HEK293T (cell line): ENCODE results near the gene YPEL1.

Experiments used
- CTCF ChIA-PET: fragments of 350-600 bp; formaldehyde crosslinking; extraction: SDS; loops from one replicate; lab custom pipeline; 2021; ENCODE audit warnings: antibody characterized with exemption, inconsistent platforms; lab: Yijun Ruan, JAX
- POLR2A ChIA-PET: fragments of 350-600 bp; formaldehyde crosslinking; extraction: SDS; loops from one replicate; lab custom pipeline; 2020; ENCODE audit warnings: antibody characterized with exemption, inconsistent platforms; lab: Yijun Ruan, JAX
- DNase-seq: peaks from one replicate; pipeline ENCODE4 v3.0.0; 2012; ENCODE audit warnings: mixed read lengths; ENCODE audit errors: extremely low spot score
- ARNT ChIP-seq: fragments of 450-650 bp; IDR thresholded peaks from 2 replicates; pipeline ENCODE4 v1.6.1; 2017; ENCODE audit warnings: mild to moderate bottlenecking
- BHLHE40 ChIP-seq: fragments of 450-650 bp; IDR thresholded peaks from 2 replicates; pipeline ENCODE4 v1.6.1; 2016; ENCODE audit warnings: mild to moderate bottlenecking, moderate library complexity, borderline replicate concordance
- CTBP1 ChIP-seq: fragments of 450-650 bp; IDR thresholded peaks from 2 replicates; pipeline ENCODE4 v1.6.1; 2016; ENCODE audit warnings: borderline replicate concordance
- ELF4 ChIP-seq: fragments of 450-650 bp; IDR thresholded peaks from 2 replicates; pipeline ENCODE4 v1.6.1; 2017; ENCODE audit warnings: antibody characterized with exemption
- FOXA1 ChIP-seq: fragments of 450-650 bp; IDR thresholded peaks from 2 replicates; pipeline ENCODE4 v1.6.1; 2016; ENCODE audit warnings: mild to moderate bottlenecking
- FOXK2 ChIP-seq: fragments of 450-650 bp; IDR thresholded peaks from 2 replicates; pipeline ENCODE4 v1.6.1; 2016; ENCODE audit warnings: mild to moderate bottlenecking
- FOXM1 ChIP-seq: fragments of 450-650 bp; IDR thresholded peaks from 2 replicates; pipeline ENCODE4 v1.6.1; 2017; ENCODE audit warnings: mild to moderate bottlenecking, borderline replicate concordance
- HDGF ChIP-seq: fragments of 450-650 bp; IDR thresholded peaks from 2 replicates; pipeline ENCODE4 v1.6.1; 2017; ENCODE audit warnings: antibody characterized with exemption, borderline replicate concordance
- L3MBTL2 ChIP-seq: fragments of 450-650 bp; conservative IDR thresholded peaks from 2 replicates; pipeline ENCODE4 v1.6.1; 2016; ENCODE audit warnings: mild to moderate bottlenecking
- LEF1 ChIP-seq: fragments of 450-650 bp; IDR thresholded peaks from 2 replicates; pipeline ENCODE4 v1.6.1; 2017; ENCODE audit warnings: mild to moderate bottlenecking, borderline replicate concordance
- NFRKB ChIP-seq: fragments of 450-650 bp; IDR thresholded peaks from 2 replicates; pipeline ENCODE4 v1.6.1; 2016; ENCODE audit warnings: mild to moderate bottlenecking, moderate library complexity
- SP1 ChIP-seq: fragments of 450-650 bp; IDR thresholded peaks from 2 replicates; pipeline ENCODE4 v1.6.1; 2017
- SUZ12 ChIP-seq: fragments of 450-650 bp; IDR thresholded peaks from 2 replicates; pipeline ENCODE4 v1.6.1; 2016; ENCODE audit warnings: mild to moderate bottlenecking
- TARDBP ChIP-seq: fragments of 450-650 bp; IDR thresholded peaks from 2 replicates; pipeline ENCODE4 v1.6.1; 2016
- ZNF384 ChIP-seq: fragments of 450-650 bp; IDR thresholded peaks from 2 replicates; pipeline ENCODE4 v1.6.1; 2016
- TF ChIP-seq, protein P1 (sequence below): fragments of 450-650 bp; IDR thresholded peaks from 2 replicates; pipeline ENCODE4 v1.6.1; 2016

Gene YPEL1

DNA sequence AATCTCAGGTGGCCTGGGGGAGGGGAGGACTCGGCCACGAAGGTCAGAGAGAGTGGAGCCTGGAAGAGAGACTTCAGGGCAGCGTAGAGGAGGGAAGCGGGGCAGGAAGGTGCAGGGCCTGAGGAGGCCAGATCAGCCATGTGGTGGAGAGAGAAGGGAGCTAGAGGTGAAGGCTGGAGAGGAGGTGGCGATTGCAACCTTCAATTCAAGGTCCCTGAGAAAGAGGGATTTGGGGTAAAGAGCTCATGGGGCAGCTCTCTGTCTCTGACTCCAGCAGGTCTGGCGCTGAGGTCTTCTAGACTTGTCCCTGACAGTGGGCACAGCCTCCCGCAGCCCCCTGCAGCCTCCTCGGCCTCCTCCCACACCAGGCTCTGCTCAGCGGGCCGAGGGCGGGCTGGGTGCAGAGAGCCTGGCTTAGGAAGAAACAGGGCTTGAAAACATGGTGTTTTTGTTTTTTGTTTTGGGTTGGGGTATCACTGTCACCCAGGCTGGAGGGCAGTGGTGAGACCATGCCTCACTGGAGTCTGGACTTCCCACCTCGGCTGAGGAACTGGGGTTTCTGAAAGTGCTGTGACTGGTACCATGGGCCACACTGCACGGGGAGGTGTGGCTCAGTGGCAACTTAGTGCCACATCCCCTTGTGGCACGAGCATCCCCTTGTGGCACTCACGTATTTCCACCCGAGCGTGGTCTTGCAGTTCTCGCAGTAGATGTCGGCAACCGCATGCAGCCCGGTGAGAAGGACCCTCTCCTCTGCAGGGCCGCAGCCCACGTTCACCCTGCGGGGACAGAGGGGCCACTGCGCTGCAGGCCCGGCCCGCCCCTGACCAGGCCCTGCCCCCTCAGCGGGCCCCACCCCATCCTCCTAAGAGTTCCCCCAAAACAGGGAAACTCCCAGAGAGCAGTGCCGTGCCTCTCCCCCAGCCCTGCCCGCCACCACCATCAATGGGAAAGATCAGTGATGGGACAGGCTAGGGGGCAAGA, 32.6 kb downstream of the YPEL1 start:
- TF ChIP-seq L3MBTL2 (no peak), HDGF (no peak), LEF1 (no peak), NFRKB (no peak), TARDBP (no peak), ZNF384 (no peak), CTBP1 (no peak), ELF4 (no peak), SUZ12 (no peak), ARNT (no peak), FOXK2 (no peak), SP1 (no peak), BHLHE40 (no peak)
- TF ChIP-seq, protein P1, sequence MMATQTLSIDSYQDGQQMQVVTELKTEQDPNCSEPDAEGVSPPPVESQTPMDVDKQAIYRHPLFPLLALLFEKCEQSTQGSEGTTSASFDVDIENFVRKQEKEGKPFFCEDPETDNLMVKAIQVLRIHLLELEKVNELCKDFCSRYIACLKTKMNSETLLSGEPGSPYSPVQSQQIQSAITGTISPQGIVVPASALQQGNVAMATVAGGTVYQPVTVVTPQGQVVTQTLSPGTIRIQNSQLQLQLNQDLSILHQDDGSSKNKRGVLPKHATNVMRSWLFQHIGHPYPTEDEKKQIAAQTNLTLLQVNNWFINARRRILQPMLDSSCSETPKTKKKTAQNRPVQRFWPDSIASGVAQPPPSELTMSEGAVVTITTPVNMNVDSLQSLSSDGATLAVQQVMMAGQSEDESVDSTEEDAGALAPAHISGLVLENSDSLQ, result no peak
- DNase-seq, result no peak
- POLR2A ChIA-PET, result no interaction called here
- CTCF ChIA-PET, result no interaction called here

DNA sequence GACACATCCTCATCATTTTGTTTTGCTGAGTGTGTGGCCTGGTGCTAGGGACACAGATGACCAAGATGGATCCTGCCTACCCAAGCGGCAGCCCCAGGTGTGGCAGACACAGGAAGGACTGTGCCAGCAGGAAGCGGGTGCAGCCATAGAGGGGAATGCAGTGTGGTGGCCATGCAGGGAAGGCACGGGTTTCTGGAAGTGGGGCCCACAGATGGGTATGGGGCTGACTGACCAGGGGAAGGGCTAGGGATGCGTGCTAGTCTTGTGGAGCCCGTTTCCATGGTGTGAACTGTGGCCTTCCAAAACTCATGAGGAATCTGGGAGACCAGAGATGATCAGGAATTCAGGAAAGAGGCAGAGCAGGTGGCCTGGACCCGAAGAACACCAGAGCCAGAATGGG, 33.5 kb downstream of the YPEL1 start:
- TF ChIP-seq HDGF, result no peak
- no peak for TF ChIP-seq ELF4
- TF ChIP-seq FOXK2, result no peak
- no peak for TF ChIP-seq BHLHE40
- TF ChIP-seq FOXA1, result no peak
- no peak for TF ChIP-seq SUZ12
- TF ChIP-seq FOXM1, result no peak
- TF ChIP-seq ARNT, result no peak
- no peak for TF ChIP-seq NFRKB
- TF ChIP-seq TARDBP, result no peak
- no peak for TF ChIP-seq LEF1
- TF ChIP-seq SP1, result no peak
- no peak for TF ChIP-seq ZNF384
- no peak for TF ChIP-seq CTBP1
- POLR2A ChIA-PET, result no interaction called here
- CTCF ChIA-PET, result no interaction called here
- DNase-seq, result no peak

DNA sequence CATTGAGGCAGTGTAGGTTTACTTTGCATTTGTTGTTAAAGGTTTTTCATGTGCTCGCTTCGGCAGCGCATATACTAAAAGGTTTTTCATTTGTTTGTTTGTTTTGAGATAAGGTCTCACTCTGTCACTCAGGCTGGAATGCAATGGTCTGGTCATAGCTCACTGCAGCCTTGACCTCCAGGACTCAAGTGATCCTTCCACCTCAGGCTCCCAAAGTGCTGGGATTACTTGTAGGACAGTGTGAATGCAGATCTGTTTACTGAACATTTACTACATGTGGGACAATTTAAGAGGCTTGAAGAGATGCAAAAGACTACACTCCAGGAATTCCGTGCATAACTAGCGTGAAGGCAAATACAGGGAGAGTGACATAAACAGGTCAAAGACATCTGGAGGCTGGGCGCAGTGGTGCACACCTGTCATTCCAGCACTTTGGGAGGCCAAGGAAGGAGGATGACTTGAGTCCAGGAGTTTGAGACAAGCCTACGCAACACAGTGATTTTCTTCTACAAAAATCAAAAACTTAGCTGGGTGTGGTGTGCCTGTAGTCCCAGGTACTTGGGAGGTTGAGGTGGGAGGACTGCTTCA, 34.1 kb downstream of the YPEL1 start:
- POLR2A ChIA-PET, result no interaction called here
- DNase-seq, result no peak
- no peak for TF ChIP-seq CTBP1
- TF ChIP-seq, protein P1, result peak; percentile 57
- CTCF ChIA-PET, result no interaction called here

DNA sequence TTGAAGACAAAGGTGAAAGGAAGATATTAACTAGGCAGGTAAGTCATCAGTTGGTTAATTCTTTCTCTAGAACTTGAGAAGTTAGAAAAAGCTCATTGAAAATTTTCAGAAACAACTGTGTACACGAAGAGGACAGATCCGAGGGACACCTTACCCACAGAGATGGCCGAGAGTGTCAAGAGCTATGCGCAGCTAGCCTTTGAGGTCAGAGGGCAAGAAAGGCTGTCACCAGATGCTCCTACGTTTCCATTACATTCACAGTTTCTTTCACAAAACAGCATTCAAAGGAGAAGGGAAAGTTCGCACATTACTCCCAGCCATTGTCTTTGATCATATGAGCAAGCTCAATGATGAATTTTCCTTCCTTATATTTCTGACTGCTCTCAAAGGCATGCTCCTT, 34.8 kb downstream of the YPEL1 start:
- CTCF ChIA-PET, result no interaction called here
- no peak for TF ChIP-seq HDGF
- no peak for TF ChIP-seq ARNT
- TF ChIP-seq FOXK2, result no peak
- TF ChIP-seq L3MBTL2, result no peak
- no peak for TF ChIP-seq BHLHE40
- TF ChIP-seq FOXM1, result no peak
- no peak for TF ChIP-seq ELF4
- no peak for TF ChIP-seq SP1
- no peak for TF ChIP-seq TARDBP
- no peak for TF ChIP-seq ZNF384
- TF ChIP-seq, protein P1, result no peak
- no peak for TF ChIP-seq CTBP1
- no peak for TF ChIP-seq LEF1
- no peak for TF ChIP-seq NFRKB
- POLR2A ChIA-PET, result no interaction called here
- DNase-seq, result no peak

DNA sequence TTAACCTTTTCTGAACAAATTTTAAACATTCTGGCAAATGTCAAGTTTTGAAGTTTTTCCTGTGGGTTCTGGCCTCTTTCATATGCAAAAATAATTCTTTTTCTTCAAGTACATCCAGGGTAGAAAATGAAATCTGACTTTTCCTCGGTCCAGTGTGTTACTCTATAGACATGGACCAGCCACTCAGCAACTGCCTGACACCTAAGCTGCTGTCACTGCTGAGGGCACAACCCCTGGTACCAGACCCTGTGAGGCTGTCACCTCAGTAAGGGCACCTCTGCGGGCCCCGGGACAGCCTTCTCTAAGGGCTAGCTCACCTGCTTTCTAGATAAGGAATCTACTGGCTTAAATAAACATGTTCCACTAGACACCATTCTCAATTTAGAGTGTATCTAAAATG, 36.0 kb downstream of the YPEL1 start:
- POLR2A ChIA-PET, result interaction anchor here (0.9 kb wide), 1 partner anchor 8 kb away, joined by 3 read pairs; no protein-coding TSS in a partner anchor
- TF ChIP-seq, protein P1, result no peak
- no peak for TF ChIP-seq SP1
- no peak for TF ChIP-seq CTBP1
- no peak for TF ChIP-seq ZNF384
- TF ChIP-seq BHLHE40, result no peak
- no peak for TF ChIP-seq ARNT
- TF ChIP-seq TARDBP, result no peak
- TF ChIP-seq SUZ12, result no peak
- no peak for TF ChIP-seq LEF1
- TF ChIP-seq FOXM1, result no peak
- TF ChIP-seq NFRKB, result no peak
- no peak for TF ChIP-seq L3MBTL2
- TF ChIP-seq ELF4, result no peak
- TF ChIP-seq FOXK2, result no peak
- TF ChIP-seq FOXA1, result no peak
- CTCF ChIA-PET, result no interaction called here
- no peak for DNase-seq
